ENCODE data around the gene EFCAB7.

GRCh38 chr1:63559357-63559756 lies 36.0 kb downstream of the EFCAB7 start:
- no peak for TF ChIP-seq REST (IDR thresholded peaks at IDR 0.05; ENCODE audit: unreplicated experiment)
- TF ChIP-seq CTCF (conservative IDR thresholded peaks at IDR 0.05; ENCODE audit: low read depth in 2 of 2) = no peak
- TF ChIP-seq POLR2AphosphoS5 (IDR thresholded peaks at IDR 0.05; ENCODE audit: low read depth) = no peak
- TF ChIP-seq EZH2 (IDR thresholded peaks at IDR 0.05; ENCODE audit: low read depth, unreplicated experiment) = no peak
- TF ChIP-seq JUNB (IDR thresholded peaks at IDR 0.05; ENCODE audit: unreplicated experiment) = no peak
- TF ChIP-seq EZH2phosphoT487 (IDR thresholded peaks at IDR 0.05; ENCODE audit: unreplicated experiment) = no peak

Measured in GM23338 (cell line).